Kidney glomerular epithelial cell (primary cell): ENCODE measurements around the gene NBPF10.
"Not testable (repeated sequence)": the region's sequence is repeated elsewhere in the genome, so short reads cannot be mapped to it uniquely, and the experiment has no call there.

Source experiments
- DNase-seq: peaks from one replicate; lab custom pipeline; 2025; lab: John Stamatoyannopoulos, UW

The NBPF10 gene

GRCh38 chr1:146144465-146144864 is at the start of gene NBPF10:
TSS of gene NBPF10 (minus strand) at chr1:146144804. CDS start at chr1:146144769, 35 bp downstream.
- not testable (repeated sequence) for DNase-seq

GRCh38 chr1:146174531-146174930 is 29.9 kb upstream of the NBPF10 start:
- DNase-seq, result not testable (repeated sequence)

GRCh38 chr1:146167740-146168139 is 23.1 kb upstream of the NBPF10 start:
- not testable (repeated sequence) for DNase-seq

- DNase-seq, result not testable (repeated sequence)
These were observed 22.7 kb upstream of the NBPF10 start for GRCh38 chr1:146167273-146167672.
